Breast epithelium (tissue), 3 donors: ENCODE results near the gene RIC3.

Experiments
- CTCF ChIP-seq, 3 donors: fragments of 450-650 bp; IDR thresholded peaks; one replicate each; pipeline ENCODE4 v1.5.1; 2016 to 2017; ENCODE audit warnings: antibody characterized with exemption in 3 of 3, mild to moderate bottlenecking in 3 of 3, moderate library complexity in 3 of 3
- POLR2A ChIP-seq: fragments of 450-650 bp; IDR thresholded peaks from one replicate; pipeline ENCODE4 v1.6.1; 2016; ENCODE audit warnings: antibody characterized with exemption, mild to moderate bottlenecking, moderate library complexity
- POLR2AphosphoS5 ChIP-seq, 3 donors: sonication (generic); formaldehyde crosslinking; IDR thresholded peaks; one replicate each; pipeline ENCODE4 v1.6.1; 2017; ENCODE audit warnings: antibody characterized with exemption in 3 of 3

GRCh38 chr11:8127447-8127846, 41.4 kb downstream of the RIC3 start:
- TF ChIP-seq CTCF (IDR thresholded peaks at IDR 0.05) (no peak), POLR2AphosphoS5 (IDR thresholded peaks at IDR 0.05) (no peak), POLR2A (no peak)
